Calu3 (cell line): ENCODE results near the gene DOCK7. TPM values are rescaled to one million over a fixed set of nuclear protein-coding genes. Genes with fewer than 3 reads are reported as not detected.

Experiments
- BruUV-seq: library from RNA; stranded (reverse); fragments of 400-500 nt; replicated peaks from 2 replicates; lab custom pipeline; 2021; lab: Mats Ljungman, UMichigan
- CTCF ChIA-PET: fragments of 300-600 bp; sonication (Branson Sonifier 250); formaldehyde crosslinking; loops from one replicate; lab custom pipeline; 2022; ENCODE audit warnings: antibody characterized with exemption; lab: Charles Lee
- DNase-seq: peaks from one replicate; pipeline ENCODE4 v3.0.0; 2022
- H3K27ac Mint-ChIP-seq: one replicate; pipeline ENCODE4 v1.8.0; 2022; ENCODE audit warnings: mixed read lengths; ENCODE audit not compliant: unreplicated experiment
- H3K27me3 Mint-ChIP-seq: one replicate; pipeline ENCODE4 v1.8.0; 2022; ENCODE audit warnings: mixed read lengths; ENCODE audit not compliant: unreplicated experiment
- H3K36me3 Mint-ChIP-seq: one replicate; pipeline ENCODE4 v1.8.0; 2022; ENCODE audit warnings: mild to moderate bottlenecking, moderate library complexity, mixed read lengths; ENCODE audit not compliant: insufficient read depth, unreplicated experiment
- H3K4me1 Mint-ChIP-seq: one replicate; pipeline ENCODE4 v1.8.0; 2022; ENCODE audit warnings: mild to moderate bottlenecking, low read depth, mixed read lengths; ENCODE audit not compliant: unreplicated experiment
- H3K4me3 Mint-ChIP-seq: one replicate; pipeline ENCODE4 v1.8.0; 2022; ENCODE audit warnings: mild to moderate bottlenecking, low read depth, moderate library complexity, mixed read lengths; ENCODE audit not compliant: unreplicated experiment
- H3K9me3 Mint-ChIP-seq: one replicate; pipeline ENCODE4 v1.8.0; 2022; ENCODE audit warnings: low read depth, mixed read lengths; ENCODE audit not compliant: unreplicated experiment
- intact Hi-C: fragments of 100-400 bp; cut with micrococcal nuclease; formaldehyde crosslinking; loops from one replicate; pipeline ENCODE4 v1.10.0; 2022; ENCODE audit not compliant: unreplicated experiment
- total RNA-seq: library from RNA; stranded (reverse); gene quantifications from 2 replicates; pipeline ENCODE4 v1.2.3, GENCODE V29; 2022
- TF ChIP-seq, protein P1 (sequence below): fragments of 200-600 bp; IDR thresholded peaks from one replicate; pipeline ENCODE4 v1.8.0; 2022; ENCODE audit warnings: antibody characterized with exemption; ENCODE audit not compliant: unreplicated experiment

The DOCK7 gene
- total RNA-seq, 1 experiment from 2014 or later: 48.6 TPM

DNA sequence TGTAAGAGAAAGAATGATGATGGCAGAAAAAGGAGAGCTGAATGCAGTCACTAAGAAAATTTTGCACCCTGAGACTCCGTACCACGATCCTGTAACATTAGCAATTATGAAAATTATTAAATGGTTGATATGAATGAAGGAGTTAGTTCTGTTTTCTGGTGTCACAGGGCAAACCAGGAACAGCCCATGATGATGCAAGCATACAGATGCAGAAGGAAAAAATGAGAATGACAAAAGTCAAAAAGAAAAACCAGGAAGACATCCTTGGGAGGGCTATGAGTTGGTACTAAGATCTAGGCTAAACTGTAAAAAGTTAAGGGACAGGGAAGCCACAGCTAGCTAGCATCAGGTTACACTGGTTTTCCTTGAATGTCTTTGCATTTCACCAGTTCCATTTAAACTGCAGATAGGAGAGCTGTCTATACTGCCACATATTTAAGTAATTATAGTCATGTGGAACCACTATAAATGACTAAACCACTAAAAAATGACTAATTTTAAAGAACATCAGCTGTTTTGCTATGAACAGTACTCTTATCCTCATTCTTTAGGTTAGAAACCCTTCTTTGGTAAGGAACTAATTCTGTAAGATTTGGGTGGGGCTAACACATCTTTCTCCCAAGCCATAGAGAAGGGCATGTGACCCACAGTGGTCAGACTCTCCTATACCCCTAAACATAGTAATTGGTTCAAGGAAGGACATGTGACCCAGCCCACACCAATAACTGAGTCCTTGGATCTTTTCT is 11.4 kb downstream of the DOCK7 start:
- TF ChIP-seq, protein P1, sequence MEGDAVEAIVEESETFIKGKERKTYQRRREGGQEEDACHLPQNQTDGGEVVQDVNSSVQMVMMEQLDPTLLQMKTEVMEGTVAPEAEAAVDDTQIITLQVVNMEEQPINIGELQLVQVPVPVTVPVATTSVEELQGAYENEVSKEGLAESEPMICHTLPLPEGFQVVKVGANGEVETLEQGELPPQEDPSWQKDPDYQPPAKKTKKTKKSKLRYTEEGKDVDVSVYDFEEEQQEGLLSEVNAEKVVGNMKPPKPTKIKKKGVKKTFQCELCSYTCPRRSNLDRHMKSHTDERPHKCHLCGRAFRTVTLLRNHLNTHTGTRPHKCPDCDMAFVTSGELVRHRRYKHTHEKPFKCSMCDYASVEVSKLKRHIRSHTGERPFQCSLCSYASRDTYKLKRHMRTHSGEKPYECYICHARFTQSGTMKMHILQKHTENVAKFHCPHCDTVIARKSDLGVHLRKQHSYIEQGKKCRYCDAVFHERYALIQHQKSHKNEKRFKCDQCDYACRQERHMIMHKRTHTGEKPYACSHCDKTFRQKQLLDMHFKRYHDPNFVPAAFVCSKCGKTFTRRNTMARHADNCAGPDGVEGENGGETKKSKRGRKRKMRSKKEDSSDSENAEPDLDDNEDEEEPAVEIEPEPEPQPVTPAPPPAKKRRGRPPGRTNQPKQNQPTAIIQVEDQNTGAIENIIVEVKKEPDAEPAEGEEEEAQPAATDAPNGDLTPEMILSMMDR: no peak
- Mint-ChIP-seq H3K4me3 (no peak overlapping the region), H3K4me1 (peaks cover 8% of the 10 kb centered on the region), H3K27ac (no peak overlapping the region), H3K27me3 (no peaks in the 10 kb centered on the region), H3K36me3 (no peaks in the 10 kb centered on the region), H3K9me3 (no peaks in the 10 kb centered on the region)
- BruUV-seq: no TSS peak
- CTCF ChIA-PET: no interaction called here
- intact Hi-C loops: no loop called here
- DNase-seq: no peak

DNA sequence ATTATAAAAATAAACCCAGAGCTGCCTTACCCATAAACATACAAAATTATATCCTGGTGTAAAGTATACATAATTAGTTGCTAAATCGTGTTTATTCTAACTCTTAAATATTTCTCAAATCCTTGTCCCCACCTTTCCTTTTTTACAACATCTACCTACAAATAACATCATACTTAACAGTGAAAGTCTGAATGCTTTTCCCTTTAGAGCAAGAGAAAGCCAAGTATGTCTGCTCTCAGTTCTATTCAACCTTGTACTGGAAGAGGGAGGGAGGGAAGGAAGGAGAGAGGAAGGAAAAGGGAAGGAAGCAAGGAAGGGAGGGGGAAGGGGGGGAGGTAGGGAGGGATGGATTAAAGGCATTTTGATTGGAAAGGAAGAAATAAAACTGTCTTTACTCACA is 14.6 kb downstream of the DOCK7 start:
- H3K27ac Mint-ChIP-seq: no peak overlapping the region
- H3K4me1 Mint-ChIP-seq: peaks cover 8% of the 10 kb centered on the region
- TF ChIP-seq, protein P1: no peak
- no peaks in the 10 kb centered on the region for H3K27me3 Mint-ChIP-seq
- no peaks in the 10 kb centered on the region for H3K36me3 Mint-ChIP-seq
- H3K4me3 Mint-ChIP-seq: no peak overlapping the region
- intact Hi-C loops: no loop called here
- CTCF ChIA-PET: no interaction called here
- H3K9me3 Mint-ChIP-seq: no peaks in the 10 kb centered on the region
- DNase-seq: no peak
- no TSS peak for BruUV-seq

DNA sequence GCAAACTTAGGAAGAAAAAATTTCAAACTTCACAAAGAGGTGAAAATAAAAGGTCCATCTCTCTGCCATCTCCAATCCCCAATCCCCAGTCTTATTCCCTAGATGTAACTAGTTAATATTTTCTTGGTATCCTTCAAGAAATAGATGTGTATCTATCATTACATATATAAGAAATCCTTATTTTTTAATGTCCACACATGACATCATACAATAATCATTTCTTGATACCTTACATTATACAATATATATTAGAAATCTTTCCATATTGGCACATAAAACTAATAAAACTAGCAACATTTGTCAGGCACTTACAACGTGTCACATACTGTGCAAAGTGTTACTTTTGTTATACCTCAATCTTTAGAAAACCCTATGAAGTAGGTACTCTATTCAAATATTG is 16.2 kb downstream of the DOCK7 start:
- CTCF ChIA-PET: no interaction called here
- Mint-ChIP-seq H3K4me3 (no peak overlapping the region), H3K9me3 (no peaks in the 10 kb centered on the region), H3K27ac (no peak overlapping the region), H3K4me1 (peaks cover 8% of the 10 kb centered on the region), H3K36me3 (no peaks in the 10 kb centered on the region), H3K27me3 (no peaks in the 10 kb centered on the region)
- TF ChIP-seq, protein P1: no peak
- BruUV-seq: no TSS peak
- DNase-seq: no peak
- intact Hi-C loops: no loop called here

DNA sequence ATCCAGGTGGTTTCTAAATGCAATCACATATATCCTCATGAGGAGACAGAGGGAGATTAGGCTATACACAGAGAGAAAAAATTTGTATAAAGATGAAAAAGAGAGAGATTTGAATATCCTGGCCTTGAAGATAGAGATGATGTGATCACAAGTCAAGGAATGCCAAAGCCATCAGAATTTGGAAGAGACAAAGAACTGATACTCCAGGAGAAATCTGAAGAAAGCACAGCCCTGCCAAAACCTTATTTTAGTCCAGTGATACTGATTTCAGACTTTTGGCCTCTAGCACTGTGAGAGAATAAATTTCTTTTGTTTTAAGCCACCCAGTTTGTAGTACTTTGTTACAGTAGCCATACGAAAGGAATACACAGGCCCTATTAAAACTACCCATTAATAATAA is 33.4 kb downstream of the DOCK7 start:
- TF ChIP-seq, protein P1: no peak
- intact Hi-C loops: no loop called here
- no TSS peak for BruUV-seq
- Mint-ChIP-seq H3K27ac (no peak overlapping the region), H3K27me3 (no peaks in the 10 kb centered on the region), H3K4me1 (no peaks in the 10 kb centered on the region), H3K9me3 (no peaks in the 10 kb centered on the region), H3K4me3 (no peak overlapping the region), H3K36me3 (no peaks in the 10 kb centered on the region)
- CTCF ChIA-PET: no interaction called here
- DNase-seq: no peak
